KG1 (cell line): ENCODE data around the gene NPFF.

ENCODE experiments used
- DNase-seq: peaks from one replicate; lab custom pipeline; 2025; lab: John Stamatoyannopoulos, UW

NPFF gene

GRCh38 chr12:53474819-53475218, 32.5 kb downstream of the NPFF start:
- DNase-seq = no peak

DNA sequence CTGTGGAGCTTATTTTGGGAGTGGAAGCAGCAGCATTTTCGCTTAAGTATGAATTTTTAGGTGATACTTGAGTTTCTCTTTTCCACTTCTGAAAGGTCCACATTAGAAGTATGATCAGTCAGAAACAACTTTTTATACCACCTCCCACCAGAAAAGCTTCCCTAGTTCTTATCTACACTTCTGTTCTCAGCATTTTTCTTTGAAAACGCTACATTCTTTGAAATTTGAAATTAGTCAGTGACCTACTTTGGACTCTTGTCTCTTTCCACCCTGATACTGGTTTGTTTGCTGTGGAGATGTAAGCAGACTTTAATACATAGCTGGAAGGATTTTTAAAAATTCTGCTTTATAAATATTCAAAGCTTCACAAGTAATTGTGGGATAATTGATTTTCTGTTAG, 33.2 kb downstream of the NPFF start:
- DNase-seq = no peak

- DNase-seq = no peak
Observed at GRCh38 chr12:53472056-53472582, 35.2 kb downstream of the NPFF start.

- DNase-seq = no peak
Observed at GRCh38 chr12:53468282-53468681, 39.0 kb downstream of the NPFF start.

GRCh38 chr12:53467880-53468279, 39.4 kb downstream of the NPFF start:
- DNase-seq = no peak

DNA sequence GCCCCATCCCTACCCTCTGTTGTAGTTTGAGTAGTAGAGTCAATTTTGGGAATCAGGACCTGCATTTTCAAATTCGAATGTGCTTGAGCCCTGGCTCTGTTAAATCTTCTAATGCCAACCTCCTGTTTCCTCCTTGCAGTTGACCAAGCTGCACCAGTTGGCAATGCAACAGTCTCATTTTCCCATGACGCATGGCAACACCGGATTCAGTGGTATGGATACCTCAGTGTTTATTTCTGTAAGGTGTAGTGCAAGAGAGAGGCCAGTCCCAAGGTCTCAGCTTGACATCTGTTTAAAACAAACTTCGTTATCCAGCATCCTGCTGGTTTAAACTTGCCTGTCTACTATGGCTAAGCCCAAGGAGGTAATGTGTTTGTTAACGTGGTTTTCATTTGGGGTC, 40.2 kb downstream of the NPFF start:
- DNase-seq = no peak

- no peak for DNase-seq
Observed at GRCh38 chr12:53466640-53467039, 40.6 kb downstream of the NPFF start.

- no peak for DNase-seq
Observed at GRCh38 chr12:53465679-53466078, 41.6 kb downstream of the NPFF start.

GRCh38 chr12:53464685-53465418, 42.4 kb downstream of the NPFF start:
- no peak for DNase-seq

- DNase-seq = no peak
Observed at GRCh38 chr12:53463802-53464560, 43.3 kb downstream of the NPFF start.

GRCh38 chr12:53462935-53463334, 44.3 kb downstream of the NPFF start:
- no peak for DNase-seq

GRCh38 chr12:53461591-53461990, 45.7 kb downstream of the NPFF start:
- DNase-seq = no peak

- no peak for DNase-seq
Observed at GRCh38 chr12:53461059-53461458, 46.2 kb downstream of the NPFF start.

GRCh38 chr12:53459097-53459496, 48.2 kb downstream of the NPFF start:
- no peak for DNase-seq
